Neural progenitor cell (in vitro differentiated cells): ENCODE data around the gene BRD7.

Source experiments
- CTCF ChIP-seq: fragments of 200-600 bp; sonication (generic); IDR thresholded peaks from 2 replicates; pipeline ENCODE4 v1.5.1; 2017; ENCODE audit warnings: antibody characterized with exemption, mild to moderate bottlenecking
- EZH2 ChIP-seq: fragments of 200-600 bp; sonication (generic); IDR thresholded peaks from 2 replicates; pipeline ENCODE4 v1.6.1; 2017; ENCODE audit warnings: antibody characterized with exemption, mild to moderate bottlenecking, moderate library complexity
- EZH2phosphoT487 ChIP-seq: fragments of 200-600 bp; sonication (generic); IDR thresholded peaks from 2 replicates; pipeline ENCODE4 v1.6.1; 2017; ENCODE audit warnings: antibody characterized with exemption

GRCh38 chr16:50296807-50297206 is 72.0 kb downstream of the BRD7 start:
- TF ChIP-seq CTCF (no peak), EZH2phosphoT487 (no peak), EZH2 (no peak)
